Activated naive CD4-positive, alpha-beta T cell treated with anti-CD3 and anti-CD28 coated beads, Interleukin-2, amount 50 U/mL, for 16 hours (primary cell): ENCODE measurements around the gene COQ3.

Experiments used
- DNase-seq: peaks from one replicate; pipeline ENCODE4 v3.0.0-alpha.2; 2020

COQ3 gene

GRCh38 chr6:99324996-99325395, 69.0 kb downstream of the COQ3 start:
- no peak for DNase-seq
